ENCODE data around the gene LIMK1.

DNA sequence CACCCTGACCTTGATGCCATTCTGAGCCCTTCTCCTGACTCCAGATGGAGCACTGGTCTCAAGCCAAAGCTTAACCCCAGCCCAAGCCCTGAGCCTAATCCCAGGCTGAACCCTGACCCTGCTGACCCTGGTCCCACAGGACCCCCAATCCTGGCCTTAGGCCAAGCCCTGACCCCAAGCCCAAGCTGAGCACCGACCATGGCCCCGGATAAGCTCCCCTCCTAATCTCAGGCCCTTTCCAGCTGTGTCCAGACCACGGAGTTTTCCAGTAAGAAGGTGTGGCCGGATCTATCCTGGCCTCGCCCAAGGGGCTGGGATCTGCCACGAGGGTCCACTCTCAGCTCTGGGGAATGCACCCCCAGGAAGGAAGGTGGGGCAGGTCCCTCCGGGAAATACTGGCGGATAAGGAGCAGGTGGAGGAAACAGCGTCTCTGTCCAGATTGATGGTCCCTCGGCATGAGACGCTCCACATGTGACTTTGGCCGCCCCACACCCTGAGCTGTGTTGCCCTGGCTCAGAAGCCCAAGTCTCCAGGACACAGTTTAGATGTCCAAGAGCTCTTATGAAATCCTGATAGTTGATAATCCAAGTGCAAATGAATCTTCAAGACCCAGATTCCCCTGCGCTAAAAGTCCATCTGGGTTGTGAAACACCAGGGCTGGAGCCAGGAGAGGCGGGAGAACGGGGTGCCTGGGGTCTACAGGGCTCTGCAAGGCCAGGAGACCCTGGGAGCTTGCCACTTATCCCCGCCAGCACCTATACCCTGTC is 45.2 kb upstream of the LIMK1 start:
- TF ChIP-seq, protein P1, sequence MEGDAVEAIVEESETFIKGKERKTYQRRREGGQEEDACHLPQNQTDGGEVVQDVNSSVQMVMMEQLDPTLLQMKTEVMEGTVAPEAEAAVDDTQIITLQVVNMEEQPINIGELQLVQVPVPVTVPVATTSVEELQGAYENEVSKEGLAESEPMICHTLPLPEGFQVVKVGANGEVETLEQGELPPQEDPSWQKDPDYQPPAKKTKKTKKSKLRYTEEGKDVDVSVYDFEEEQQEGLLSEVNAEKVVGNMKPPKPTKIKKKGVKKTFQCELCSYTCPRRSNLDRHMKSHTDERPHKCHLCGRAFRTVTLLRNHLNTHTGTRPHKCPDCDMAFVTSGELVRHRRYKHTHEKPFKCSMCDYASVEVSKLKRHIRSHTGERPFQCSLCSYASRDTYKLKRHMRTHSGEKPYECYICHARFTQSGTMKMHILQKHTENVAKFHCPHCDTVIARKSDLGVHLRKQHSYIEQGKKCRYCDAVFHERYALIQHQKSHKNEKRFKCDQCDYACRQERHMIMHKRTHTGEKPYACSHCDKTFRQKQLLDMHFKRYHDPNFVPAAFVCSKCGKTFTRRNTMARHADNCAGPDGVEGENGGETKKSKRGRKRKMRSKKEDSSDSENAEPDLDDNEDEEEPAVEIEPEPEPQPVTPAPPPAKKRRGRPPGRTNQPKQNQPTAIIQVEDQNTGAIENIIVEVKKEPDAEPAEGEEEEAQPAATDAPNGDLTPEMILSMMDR (IDR thresholded peaks at IDR 0.05; ENCODE audit: low read depth, low read length, missing input control): no peak
- TF ChIP-seq, protein P2, sequence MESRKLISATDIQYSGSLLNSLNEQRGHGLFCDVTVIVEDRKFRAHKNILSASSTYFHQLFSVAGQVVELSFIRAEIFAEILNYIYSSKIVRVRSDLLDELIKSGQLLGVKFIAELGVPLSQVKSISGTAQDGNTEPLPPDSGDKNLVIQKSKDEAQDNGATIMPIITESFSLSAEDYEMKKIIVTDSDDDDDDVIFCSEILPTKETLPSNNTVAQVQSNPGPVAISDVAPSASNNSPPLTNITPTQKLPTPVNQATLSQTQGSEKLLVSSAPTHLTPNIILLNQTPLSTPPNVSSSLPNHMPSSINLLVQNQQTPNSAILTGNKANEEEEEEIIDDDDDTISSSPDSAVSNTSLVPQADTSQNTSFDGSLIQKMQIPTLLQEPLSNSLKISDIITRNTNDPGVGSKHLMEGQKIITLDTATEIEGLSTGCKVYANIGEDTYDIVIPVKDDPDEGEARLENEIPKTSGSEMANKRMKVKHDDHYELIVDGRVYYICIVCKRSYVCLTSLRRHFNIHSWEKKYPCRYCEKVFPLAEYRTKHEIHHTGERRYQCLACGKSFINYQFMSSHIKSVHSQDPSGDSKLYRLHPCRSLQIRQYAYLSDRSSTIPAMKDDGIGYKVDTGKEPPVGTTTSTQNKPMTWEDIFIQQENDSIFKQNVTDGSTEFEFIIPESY (IDR thresholded peaks at IDR 0.05): no peak
- TF ChIP-seq, protein P3, sequence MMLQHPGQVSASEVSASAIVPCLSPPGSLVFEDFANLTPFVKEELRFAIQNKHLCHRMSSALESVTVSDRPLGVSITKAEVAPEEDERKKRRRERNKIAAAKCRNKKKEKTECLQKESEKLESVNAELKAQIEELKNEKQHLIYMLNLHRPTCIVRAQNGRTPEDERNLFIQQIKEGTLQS (IDR thresholded peaks at IDR 0.05): no peak

All from liver (tissue), 3 donors.